Gastroesophageal sphincter (tissue), 3 donors: Measurements from ENCODE around the gene OPRL1.

ENCODE experiments used
- EP300 ChIP-seq: sonication (generic); formaldehyde crosslinking; IDR thresholded peaks from one replicate; pipeline ENCODE4 v1.6.1; 2017; ENCODE audit warnings: antibody characterized with exemption, mild to moderate bottlenecking
- POLR2A ChIP-seq, 2 donors: fragments of 450-650 bp; IDR thresholded peaks; one replicate each; pipeline ENCODE4 v1.6.1; 2017; ENCODE audit warnings: antibody characterized with exemption in 2 of 2, mild to moderate bottlenecking in 2 of 2, moderate library complexity in 1 of 2
- TF ChIP-seq, protein P1 (sequence below), 4 experiments: fragments of 200-600 bp in 2 of 4; fragments of 450-650 bp in 2 of 4; sonication (generic) in 1 of 4; IDR thresholded peaks; one replicate each; pipeline ENCODE4 v1.5.1; 2017 to 2019; ENCODE audit warnings: antibody characterized with exemption in 4 of 4, mild to moderate bottlenecking in 2 of 4, moderate library complexity in 2 of 4

DNA sequence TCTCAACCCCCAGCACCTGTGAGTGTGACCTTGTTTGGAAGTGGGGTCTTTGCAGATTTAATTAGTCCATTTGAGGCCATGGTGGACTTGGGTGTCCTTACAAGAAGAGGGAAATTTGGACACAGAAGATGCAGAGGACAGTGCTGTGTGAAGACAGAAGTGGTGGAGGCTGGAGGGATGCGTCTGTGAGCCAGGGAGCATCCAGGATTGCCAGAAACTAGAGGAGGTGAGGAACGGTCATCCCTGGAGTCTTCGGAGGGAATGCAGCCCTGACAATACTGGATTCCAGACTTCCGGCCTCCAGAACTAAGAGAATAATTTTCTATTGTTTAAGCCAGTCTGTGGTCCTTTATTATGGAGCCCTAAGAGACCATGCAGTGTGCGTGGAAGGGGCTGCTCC, 50.4 kb downstream of the OPRL1 start:
- TF ChIP-seq, protein P1, sequence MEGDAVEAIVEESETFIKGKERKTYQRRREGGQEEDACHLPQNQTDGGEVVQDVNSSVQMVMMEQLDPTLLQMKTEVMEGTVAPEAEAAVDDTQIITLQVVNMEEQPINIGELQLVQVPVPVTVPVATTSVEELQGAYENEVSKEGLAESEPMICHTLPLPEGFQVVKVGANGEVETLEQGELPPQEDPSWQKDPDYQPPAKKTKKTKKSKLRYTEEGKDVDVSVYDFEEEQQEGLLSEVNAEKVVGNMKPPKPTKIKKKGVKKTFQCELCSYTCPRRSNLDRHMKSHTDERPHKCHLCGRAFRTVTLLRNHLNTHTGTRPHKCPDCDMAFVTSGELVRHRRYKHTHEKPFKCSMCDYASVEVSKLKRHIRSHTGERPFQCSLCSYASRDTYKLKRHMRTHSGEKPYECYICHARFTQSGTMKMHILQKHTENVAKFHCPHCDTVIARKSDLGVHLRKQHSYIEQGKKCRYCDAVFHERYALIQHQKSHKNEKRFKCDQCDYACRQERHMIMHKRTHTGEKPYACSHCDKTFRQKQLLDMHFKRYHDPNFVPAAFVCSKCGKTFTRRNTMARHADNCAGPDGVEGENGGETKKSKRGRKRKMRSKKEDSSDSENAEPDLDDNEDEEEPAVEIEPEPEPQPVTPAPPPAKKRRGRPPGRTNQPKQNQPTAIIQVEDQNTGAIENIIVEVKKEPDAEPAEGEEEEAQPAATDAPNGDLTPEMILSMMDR (IDR thresholded peaks at IDR 0.05), result no peak
- no peak for TF ChIP-seq EP300
- no peak for TF ChIP-seq POLR2A (IDR thresholded peaks at IDR 0.05)
